ENCODE measurements around the gene TTLL8.

GRCh38 chr22:50087646-50088045 lies 29.5 kb upstream of the TTLL8 start:
- TF ChIP-seq POLR2A (IDR thresholded peaks at IDR 0.05), result no peak
- TF ChIP-seq CTCF (IDR thresholded peaks at IDR 0.05), result no peak
